Superior temporal gyrus (tissue), 1 donor: ENCODE measurements around the gene PRR16.

Source experiments
- DNase-seq: peaks from one replicate; pipeline ENCODE4 v3.0.0-alpha.2; 2016; ENCODE audit errors: extremely low spot score

The PRR16 gene

DNA sequence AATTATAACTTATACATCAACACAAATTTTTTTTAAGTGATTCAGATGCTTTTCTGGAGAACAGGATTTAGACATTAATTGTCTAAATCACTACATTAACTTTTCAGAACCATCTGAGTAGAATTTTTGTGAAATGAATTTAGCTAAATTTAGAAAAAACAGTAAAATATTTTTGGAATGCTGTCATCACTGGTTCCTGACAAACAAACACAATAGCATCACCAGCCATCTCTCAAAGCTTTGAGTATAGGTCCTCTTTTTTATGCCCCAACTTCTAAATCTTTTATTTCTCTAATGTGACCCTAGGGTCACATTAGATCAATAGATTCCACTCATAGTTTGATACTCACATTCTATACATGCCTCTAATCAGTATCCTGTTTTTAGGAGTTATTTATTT is 104.6 kb downstream of the PRR16 start:
- DNase-seq = no peak

DNA sequence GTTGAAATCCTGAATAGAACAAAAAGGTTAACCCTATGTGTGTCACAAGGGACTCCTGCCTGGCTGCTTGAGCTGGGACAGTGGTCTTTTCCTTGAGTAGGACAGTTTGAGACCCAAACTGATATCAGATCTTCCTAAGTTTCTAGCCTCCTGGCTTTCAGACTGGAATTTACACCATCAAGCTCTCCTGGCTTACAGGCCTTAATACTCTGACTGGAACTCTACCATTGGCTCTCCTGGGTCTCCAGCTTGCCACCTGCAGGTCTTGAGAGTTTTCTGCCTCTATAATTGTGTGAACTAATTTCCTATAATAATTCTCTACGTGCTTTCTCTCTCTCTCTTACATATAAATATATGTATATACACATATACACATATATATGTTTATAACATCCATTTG is 112.5 kb downstream of the PRR16 start:
- DNase-seq = no peak

DNA sequence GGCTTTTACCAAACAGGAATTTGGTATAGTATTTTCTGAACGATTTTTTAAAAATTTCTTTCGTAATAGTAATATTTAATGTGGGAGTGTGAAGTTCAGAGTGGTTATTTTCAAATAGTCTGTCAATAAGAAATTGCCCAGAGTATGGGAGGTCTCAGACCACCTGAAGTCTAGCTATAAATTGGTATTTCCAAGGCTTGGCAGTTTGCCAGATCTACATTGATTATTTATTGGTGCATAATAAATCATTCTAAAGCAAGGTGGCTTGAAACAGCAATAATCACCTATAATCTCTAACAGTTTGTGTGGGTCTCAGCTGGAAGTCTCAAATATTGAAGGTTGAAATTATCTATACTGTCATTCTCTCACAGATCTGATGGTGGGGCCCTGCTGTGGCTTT is 118.5 kb downstream of the PRR16 start:
- DNase-seq = no peak

DNA sequence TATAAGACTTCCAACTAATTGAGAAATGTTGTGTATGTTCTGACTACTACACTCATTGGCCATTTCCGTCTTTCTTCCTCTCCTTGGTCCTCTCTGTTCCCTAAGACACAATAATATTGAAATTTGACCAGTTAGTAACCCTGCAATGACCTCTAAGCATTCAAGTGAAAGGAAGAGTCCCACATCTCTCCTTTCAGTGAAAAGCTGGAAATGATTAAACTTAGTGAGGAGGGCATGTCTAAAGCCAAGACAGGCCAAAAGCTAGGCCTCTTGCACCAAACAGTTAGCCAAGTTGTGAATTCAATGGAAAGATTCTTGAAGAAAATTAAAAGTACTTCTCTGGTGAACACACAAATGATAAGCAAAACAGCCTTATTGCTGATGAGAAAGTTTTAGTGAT is 122.5 kb downstream of the PRR16 start:
- DNase-seq = no peak

DNA sequence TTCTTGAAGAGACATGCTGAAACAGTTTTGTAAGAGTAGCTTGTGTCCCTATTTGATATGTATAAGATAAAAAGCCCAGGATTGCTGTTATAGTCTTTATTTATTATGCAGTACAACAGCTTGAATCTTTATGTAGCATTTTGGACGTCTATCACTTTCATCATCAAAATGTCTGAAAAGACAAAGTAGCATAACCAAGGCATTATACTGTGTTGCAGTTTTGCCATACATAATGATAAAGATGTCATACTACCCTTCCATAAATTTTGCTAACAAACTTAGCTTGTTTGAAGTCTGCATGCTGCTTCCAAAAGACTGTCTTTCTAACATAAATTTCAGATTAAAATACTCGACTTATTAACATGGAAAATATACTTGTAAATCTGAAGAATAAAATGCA is 127.8 kb downstream of the PRR16 start:
- no peak for DNase-seq

DNA sequence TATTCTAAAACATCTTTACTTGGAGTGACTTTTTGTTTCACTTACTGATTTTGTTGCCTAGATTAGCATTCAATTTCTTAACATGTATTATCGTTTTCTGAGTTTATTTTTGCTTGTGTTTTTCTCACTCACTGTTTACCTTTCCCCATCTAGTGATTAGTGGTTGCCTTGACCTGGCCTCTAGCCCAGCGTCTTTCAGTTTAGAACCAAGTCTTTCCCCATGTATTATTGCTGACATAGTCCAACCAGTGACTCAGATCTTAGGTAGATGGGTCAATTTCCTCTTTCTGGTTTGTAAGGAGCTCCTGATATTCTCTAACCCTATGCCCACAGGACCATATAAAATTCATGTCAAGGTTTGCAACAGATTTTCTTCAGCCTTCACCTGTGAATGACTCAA is 135.5 kb downstream of the PRR16 start:
- DNase-seq = no peak

DNA sequence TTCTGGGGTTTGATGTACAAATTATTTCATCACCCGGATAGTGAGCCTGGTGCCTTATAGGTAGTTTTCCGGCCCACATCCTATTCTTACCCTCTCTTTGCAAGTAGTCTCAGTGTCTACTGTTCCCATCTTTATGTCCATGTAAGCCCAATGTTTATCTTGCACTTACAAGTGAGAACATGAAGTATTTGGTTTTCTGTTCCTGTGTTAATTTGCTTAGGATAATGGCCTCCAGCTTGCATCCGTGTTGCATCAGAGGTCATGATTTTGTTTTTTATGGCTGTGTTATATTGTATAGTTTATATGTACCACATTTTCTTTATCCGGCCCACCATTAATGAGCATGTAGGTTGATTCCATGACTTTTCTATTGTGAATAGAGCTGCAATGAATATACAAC is 136.5 kb downstream of the PRR16 start:
- DNase-seq = no peak

DNA sequence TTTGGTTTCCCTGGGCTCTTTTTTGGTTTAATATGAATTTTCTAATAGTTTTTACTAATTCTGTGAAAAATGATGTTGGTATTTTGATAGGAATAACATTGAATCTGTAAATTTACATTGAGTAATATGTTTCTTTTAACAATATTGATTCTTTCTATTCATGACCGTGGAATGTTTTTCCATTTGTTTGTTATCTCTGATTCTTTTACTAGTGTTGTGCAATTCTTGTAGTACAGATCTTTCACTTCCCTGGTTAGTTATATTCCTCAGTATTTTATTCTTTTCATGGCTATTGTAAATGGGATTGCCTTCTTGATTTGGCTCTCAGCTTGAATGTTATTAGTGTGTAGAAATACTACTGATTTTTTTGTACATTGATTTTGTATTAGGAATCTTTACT is 137.9 kb downstream of the PRR16 start:
- DNase-seq = no peak

DNA sequence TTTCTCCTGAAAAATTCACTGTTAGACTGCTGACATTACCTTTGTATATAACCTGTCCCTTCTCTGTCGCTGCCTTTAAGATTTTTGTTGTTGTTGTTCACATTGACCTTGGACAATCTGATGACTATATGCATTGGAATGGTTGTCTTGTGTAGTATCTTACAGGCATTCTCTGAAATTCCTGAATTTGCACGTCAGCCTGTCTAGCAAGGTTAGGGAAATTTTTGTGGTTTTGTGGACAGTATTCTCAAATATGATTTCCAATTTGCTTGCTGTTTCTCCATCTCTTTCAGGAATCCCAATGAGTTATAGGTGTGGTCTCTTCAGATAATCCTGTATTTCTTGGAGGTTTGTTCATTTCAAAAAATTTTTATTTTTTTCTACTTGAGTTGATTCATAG is 140.8 kb downstream of the PRR16 start:
- no peak for DNase-seq

DNA sequence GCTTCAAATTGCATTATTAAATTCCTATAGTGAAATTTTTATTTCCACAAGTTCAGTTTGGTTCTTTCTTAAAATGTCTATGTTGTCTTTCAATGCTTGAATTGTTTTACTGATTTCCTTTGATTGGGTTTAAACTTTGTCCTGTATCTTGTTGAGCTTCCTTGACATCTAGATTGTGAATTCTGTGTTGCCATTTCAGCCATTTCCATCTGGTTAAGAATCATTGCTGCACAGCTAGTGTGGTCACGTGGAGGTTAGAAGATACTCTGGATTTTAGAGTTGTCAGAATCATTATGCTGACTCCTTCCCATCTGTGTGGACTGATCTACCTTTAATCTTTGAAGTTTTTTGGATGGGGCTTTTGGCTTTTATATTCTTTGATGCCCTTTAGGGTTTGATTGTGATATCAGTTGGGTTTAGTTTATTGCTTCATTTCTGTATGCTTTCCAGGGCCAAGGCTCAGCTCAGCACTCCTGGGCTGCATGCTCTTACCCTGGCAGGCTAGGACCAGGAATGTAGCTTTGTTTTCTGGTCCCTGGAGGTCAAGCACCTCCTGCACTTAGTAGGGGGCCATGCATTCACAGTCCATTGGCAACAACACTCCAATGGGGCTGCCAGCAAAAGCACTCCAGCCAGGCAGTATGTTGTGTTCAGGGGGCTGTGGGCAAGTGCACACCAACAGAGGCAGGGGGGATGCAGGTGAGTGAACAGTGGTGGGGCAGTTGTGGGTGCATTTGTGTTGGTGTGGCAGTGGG is 141.4 kb downstream of the PRR16 start:
- DNase-seq = no peak

DNA sequence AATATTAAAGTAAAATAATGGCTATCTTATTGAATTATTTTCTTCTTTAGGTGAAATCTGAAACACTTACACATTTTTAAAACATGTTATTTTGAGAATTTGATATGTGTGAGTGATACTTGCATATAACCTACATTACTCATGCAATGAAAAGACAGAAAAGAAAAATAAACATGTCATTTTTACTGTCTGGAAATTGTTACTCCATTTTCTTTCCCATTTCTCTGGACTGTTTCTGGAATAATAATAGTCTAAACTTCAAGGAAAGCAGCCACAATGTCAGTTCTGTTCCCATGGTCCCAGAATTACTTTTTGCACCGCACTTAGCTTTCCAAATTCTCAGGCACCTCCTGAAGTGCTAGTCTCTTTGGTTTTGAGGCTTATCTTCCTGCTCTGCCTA is 145.5 kb downstream of the PRR16 start:
- DNase-seq = no peak

DNA sequence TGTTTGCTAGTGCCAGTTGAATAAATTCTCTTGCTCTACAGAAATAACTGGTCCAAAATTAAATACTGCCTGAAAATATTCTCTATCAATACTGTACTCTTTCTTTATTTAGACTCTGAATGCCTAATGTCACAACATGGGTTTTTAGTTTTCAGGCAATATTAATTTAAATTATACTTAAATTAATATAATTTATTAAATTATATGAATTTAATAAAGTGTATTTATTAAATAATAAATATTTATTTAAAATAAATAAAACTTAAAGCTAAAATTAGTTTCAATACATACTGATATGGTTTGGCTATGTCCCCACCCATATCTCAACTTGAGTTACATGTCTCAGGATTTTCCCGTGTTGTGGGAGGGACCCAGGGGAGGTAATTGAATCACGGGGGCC is 146.0 kb downstream of the PRR16 start:
- DNase-seq = no peak

DNA sequence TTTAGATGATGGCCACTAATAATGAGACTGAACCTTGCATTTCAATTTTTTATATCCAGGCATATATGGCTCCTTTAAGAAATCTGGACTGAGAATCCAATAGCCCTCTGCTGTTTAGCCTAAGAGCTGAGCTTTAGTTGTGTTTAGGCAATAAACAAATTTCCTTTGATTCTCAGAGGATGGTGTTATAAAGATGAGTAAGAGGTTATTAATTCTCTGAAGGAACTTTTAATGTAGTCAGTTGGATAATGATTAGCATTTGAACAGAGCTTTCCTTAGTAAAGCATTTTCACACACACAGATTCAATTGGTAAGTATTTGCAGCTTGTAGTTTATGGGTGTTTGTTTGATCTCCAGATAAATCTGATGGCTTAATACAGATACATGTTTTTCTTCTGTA is 149.6 kb downstream of the PRR16 start:
- DNase-seq = no peak

DNA sequence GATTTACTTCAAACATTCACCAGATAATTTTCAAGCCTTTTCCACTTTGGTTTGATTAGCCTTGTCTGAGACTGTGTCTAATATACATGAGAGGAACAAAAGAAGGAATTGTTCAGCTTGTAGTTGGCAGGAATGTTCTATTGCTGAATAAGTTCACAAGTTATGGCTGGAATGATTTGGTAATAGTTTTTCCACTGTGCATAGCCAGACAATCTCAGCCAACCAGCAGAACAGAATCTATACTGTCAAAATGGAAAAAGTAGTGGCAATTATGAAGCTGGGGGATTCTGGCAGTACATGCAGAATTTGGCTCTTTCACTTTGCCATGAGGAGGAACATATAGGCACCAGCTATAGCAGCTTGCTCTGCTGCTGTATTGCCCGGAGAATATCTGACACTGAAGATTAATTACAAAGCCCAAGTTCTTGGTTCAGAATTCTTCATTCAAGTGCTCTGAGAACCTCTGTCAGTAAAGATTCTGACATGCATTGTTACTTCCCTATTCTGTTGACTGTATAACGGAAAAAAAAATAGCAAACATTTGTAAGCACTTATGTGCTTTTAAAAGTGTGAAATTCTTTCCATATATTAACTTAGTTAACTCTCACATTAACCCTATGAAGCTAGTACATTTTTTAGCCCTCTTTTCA is 150.6 kb downstream of the PRR16 start:
- DNase-seq = no peak

DNA sequence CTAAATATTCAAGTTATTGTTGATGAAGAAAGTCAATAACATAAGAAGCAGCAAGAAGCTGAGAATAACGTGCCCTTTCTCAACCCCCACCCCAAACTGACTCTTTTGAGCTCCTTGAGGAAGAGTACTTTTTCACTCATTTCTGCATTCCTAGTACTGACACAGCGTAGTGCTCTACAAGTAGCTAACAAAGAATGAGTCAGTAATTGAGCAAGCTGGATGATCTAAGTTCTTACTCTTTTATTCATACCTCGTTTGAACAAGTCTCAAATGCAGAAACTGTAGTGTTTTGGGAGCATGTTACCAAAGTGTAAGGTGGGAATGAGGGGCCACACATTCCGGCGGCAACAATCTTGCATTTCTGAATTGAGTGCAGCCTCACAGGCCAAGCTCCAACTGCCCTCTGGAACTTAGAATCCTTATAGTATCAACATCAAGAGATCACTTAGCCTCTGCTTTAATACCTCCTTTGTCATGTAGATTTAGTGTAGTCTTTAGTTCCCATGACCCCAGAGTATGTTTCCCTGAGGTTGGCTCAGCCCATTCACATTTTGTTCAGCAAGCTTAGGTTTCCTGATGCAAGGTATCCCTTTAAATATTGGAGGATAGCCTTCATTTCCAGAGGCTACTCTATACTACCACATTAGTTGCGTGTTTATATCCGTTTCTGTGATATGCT is 152.0 kb downstream of the PRR16 start:
- DNase-seq = no peak

DNA sequence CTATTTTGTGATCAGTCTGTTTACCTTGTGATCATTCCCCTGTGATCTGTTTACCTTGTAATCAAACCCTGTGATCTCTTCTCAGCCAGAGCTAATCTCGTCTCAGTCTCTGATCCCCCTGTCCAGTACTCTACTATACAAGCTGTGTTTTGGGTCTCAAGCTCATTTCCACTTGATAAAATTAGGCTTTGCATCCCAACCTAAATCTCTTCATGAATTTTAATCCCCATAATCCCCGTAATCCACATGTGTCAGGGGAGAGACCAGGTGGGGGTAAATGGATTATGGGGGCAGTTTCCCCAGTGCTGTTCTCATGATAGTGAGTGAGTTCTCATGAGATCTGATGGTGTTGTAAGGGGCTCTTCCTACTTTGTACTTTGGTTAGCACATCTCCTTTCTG is 157.2 kb downstream of the PRR16 start:
- DNase-seq = no peak

DNA sequence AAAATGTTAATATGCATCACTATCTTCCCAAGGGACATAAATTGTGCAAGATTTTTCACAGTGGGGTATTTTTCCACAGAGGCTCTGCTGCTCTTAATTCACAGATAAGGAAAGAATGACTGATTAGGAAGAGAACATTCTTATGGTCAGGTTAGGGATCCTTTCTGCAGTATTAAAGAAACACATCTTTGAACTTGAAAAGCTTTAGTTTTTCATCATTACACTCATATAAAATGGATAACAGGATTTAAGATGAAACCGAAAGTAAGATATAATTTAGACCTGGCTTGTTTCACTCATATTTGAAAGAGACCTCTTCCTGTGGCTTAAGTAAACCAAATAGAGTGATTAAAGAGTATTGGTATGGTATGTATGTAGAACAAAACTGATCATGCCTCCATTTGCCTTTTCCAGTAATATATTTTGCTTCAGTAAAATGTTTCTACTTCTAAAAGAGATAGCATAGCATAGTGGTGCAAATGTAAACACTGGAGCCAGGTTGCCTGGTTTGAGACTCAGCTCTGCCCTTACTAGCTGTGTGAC is 160.0 kb downstream of the PRR16 start:
- DNase-seq = no peak

DNA sequence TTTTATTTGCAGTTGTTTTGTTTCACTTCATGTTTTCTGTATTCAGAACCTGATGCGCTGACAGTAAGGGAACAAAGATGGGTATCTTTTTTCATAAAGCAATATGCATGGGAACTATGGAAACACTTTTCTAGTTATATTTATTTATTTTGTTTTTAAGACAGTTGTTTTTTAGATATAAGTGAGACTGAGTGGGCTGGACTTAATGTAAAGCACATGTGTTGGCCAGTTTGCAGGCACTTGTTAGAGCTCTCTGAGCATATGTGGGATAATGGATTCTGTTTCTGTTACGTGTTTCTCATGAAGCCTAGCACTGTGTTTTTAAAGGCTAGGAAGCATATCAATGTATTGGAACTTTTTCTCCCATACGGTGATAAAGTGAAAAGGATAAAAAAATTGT is 164.1 kb downstream of the PRR16 start:
- DNase-seq = no peak

DNA sequence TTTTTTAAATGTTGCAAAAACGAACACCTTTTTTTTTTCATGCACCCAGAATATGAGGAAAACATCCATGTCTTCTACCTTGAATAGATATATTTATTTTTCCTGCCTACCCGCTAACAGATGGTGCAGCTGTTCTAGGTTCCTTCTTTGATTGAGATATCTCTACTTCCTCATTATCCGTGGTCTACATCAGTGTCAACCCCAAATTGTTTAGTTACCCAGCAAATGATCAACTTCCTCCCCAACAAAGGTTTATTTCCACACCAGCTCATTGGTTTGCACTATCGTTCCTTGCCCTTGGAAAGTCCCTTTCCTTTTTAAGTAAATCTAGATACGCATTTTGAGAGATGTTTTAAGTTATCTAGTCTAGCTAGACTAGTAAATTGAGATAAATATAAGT is 166.4 kb downstream of the PRR16 start:
- no peak for DNase-seq

DNA sequence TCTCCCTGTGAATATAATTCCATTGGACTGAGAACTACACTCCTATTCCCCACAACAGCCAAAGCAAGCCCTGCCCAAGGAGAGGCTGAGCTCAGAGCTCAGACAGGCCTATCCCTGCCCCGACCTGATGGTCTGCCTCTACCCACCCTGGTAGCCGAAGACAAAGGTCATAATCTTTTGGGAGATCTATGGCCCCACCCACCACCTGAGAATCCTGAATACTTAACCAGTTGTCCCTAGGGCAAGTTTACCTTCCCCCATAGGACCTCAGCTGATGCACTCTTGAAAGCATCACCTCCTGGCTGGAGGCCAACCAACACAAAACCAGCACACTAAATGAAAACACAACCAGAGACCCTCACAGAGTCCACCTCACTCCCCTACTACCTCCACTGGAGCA is 167.5 kb downstream of the PRR16 start:
- no peak for DNase-seq

DNA sequence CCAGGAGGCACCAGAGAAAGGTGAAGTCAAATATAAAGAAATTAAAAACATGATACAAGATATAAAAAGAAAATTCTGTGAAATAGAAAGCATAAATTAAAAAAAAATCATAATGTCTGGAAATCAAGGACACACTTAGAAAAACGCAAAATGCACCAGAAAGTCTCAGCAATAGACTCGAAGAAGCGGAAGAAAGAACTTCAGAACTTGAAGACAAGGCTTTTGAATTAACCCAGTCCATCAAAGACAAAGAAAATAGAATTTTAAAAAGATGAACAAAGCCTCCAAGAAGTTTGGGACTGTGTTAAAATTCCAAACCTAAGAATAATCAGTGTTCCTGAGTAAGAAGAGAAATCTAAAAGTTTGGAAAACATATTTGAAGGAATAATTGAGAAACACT is 168.3 kb downstream of the PRR16 start:
- no peak for DNase-seq

DNA sequence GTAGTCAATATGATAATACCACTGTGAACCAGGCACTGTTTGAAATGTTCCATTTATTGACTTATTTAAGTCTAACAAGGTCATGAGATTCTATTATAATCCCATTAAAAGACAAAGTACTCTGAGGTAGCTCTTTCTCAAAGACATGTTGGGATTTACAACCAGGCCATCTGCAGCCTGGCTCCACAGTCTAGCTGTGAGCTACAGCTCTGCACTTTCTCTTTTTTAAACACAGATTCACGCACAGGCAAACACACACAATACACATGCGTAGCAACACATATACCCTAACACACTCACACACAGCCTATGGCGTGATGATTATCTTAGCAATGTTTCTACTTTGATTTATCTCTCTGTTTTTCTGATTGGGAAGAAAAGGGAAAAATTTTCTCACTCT is 174.3 kb downstream of the PRR16 start:
- no peak for DNase-seq

DNA sequence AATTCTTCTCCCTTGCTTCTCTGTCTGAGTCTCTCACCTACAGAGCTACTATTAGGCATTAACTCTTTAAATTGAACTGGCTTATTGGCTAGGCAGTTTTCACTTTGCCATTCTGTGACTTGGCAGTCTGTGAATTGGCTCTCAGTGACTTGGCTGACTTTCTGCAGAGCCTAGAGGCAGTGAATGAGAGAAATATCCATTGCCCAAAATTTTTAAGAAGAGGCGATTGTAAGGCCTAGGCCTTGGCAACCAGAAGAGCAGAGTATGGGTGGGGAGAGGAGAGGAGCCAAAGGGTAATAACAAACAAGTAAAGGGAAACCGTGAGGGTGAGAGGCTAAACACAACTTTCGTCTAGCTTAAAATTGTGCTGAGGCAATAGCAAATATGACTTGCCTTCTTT is 176.7 kb downstream of the PRR16 start:
- DNase-seq = no peak
